ENCODE results near the gene RDH13. TPM values are rescaled to one million over a fixed set of nuclear protein-coding genes. Genes with fewer than 3 reads are reported as not detected.
"Not testable (repeated sequence)": the region's sequence is repeated elsewhere in the genome, so short reads cannot be mapped to it uniquely, and the experiment has no call there.

RDH13 gene
- total RNA-seq, 1 experiment from 2014 or later: 39.5 TPM

- H3K9me3 Mint-ChIP-seq: peaks cover 4% of the 10 kb centered on the region; the same call in 1 of the 2 replicates
- TF ChIP-seq, protein P1, sequence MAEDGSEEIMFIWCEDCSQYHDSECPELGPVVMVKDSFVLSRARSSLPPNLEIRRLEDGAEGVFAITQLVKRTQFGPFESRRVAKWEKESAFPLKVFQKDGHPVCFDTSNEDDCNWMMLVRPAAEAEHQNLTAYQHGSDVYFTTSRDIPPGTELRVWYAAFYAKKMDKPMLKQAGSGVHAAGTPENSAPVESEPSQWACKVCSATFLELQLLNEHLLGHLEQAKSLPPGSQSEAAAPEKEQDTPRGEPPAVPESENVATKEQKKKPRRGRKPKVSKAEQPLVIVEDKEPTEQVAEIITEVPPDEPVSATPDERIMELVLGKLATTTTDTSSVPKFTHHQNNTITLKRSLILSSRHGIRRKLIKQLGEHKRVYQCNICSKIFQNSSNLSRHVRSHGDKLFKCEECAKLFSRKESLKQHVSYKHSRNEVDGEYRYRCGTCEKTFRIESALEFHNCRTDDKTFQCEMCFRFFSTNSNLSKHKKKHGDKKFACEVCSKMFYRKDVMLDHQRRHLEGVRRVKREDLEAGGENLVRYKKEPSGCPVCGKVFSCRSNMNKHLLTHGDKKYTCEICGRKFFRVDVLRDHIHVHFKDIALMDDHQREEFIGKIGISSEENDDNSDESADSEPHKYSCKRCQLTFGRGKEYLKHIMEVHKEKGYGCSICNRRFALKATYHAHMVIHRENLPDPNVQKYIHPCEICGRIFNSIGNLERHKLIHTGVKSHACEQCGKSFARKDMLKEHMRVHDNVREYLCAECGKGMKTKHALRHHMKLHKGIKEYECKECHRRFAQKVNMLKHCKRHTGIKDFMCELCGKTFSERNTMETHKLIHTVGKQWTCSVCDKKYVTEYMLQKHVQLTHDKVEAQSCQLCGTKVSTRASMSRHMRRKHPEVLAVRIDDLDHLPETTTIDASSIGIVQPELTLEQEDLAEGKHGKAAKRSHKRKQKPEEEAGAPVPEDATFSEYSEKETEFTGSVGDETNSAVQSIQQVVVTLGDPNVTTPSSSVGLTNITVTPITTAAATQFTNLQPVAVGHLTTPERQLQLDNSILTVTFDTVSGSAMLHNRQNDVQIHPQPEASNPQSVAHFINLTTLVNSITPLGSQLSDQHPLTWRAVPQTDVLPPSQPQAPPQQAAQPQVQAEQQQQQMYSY (CRISPR knock-in tag; IDR thresholded peaks at IDR 0.05): no peak
- TF ChIP-seq, protein P2, sequence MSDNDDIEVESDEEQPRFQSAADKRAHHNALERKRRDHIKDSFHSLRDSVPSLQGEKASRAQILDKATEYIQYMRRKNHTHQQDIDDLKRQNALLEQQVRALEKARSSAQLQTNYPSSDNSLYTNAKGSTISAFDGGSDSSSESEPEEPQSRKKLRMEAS (CRISPR knock-in tag; IDR thresholded peaks at IDR 0.05): peak; percentile 36; the same call in 1 of the 2 replicates
- peak; percentile 50 for DNase-seq (ENCODE audit: low spot score)
- H3K4me1 Mint-ChIP-seq: peaks cover 34% of the 10 kb centered on the region
- ChIA-PET POLR2A (interaction anchor here (0.9 kb wide), 1 partner anchor 11 kb away, joined by 3 read pairs; no protein-coding TSS in a partner anchor), CTCF (interaction anchor here (0.8 to 4.8 kb wide), 7 partner anchors 11 to 398 kb away, joined by 3 to 25 read pairs (median 4); partner anchors contain the start of genes DNAAF3 and ISOC2)
- peak overlapping the region; percentile 82 for H3K27ac Mint-ChIP-seq
- H3K4me3 Mint-ChIP-seq: peak overlapping the region; percentile 79
- peak; percentile 84 for ATAC-seq
- H3K36me3 Mint-ChIP-seq: no peaks in the 10 kb centered on the region
- peaks cover 96% of the 10 kb centered on the region for H3K27me3 Mint-ChIP-seq (ENCODE audit: low read depth)
These were observed 6.3 kb upstream of the RDH13 start for GRCh38 chr19:55068950-55069864.

- no peak for TF ChIP-seq FOXP1 (CRISPR knock-in tag; IDR thresholded peaks at IDR 0.05; ENCODE audit: borderline replicate concordance)
- no peak for TF ChIP-seq CREB1 (CRISPR knock-in tag; IDR thresholded peaks at IDR 0.05)
- TF ChIP-seq, protein P3, sequence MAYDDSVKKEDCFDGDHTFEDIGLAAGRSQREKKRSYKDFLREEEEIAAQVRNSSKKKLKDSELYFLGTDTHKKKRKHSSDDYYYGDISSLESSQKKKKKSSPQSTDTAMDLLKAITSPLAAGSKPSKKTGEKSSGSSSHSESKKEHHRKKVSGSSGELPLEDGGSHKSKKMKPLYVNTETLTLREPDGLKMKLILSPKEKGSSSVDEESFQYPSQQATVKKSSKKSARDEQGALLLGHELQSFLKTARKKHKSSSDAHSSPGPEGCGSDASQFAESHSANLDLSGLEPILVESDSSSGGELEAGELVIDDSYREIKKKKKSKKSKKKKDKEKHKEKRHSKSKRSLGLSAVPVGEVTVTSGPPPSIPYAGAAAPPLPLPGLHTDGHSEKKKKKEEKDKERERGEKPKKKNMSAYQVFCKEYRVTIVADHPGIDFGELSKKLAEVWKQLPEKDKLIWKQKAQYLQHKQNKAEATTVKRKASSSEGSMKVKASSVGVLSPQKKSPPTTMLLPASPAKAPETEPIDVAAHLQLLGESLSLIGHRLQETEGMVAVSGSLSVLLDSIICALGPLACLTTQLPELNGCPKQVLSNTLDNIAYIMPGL (CRISPR knock-in tag; IDR thresholded peaks at IDR 0.05): no peak
- Mint-ChIP-seq H3K27ac (no peak overlapping the region), H3K4me1 (peaks cover 34% of the 10 kb centered on the region), H3K27me3 (ENCODE audit: low read depth) (peaks cover 93% of the 10 kb centered on the region), H3K9me3 (peaks cover 4% of the 10 kb centered on the region; the same call in 1 of the 2 replicates), H3K36me3 (no peaks in the 10 kb centered on the region), H3K4me3 (peak overlapping the region; percentile 60)
- no peak for ATAC-seq
- ChIA-PET POLR2A (interaction anchor here (1.2 kb wide), 1 partner anchor 18 kb away, joined by 3 read pairs; no protein-coding TSS in a partner anchor), CTCF (interaction anchor here (4.8 kb wide), 1 partner anchor 20 kb away, joined by 25 read pairs; no protein-coding TSS in a partner anchor)
- DNase-seq (ENCODE audit: low spot score): no peak
These were observed 4.9 kb upstream of the RDH13 start for GRCh38 chr19:55067869-55068268.

DNA sequence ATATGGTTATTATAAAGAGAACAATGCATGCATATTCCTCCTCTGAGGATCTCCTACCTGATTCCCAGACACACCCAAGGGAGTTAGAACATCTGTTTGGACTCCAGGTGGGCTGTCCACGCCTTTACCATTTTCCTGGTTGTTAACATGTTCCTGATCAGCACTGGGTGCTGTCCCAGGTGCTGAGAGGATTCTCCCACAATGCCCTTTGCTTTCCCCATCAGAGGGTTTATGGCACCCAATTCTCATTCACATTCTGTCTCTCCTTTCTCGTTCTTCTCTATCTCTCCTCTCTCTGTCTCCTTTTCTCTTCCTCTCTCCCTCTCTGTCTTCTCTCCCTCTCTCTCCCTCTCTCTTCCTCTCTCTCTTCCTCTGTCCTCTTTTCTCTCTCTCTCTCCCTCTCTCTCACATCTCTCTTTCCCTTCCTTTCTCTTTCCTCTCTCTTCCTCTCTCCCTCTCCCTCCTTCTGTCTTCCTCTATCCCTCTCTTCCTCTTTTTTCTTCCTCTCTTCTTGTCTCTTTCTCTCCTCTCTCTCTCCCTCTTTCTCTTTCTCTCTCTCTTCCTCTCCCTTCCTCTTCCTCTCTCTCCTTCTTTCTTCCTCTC, 3.3 kb upstream of the RDH13 start:
- DNase-seq (ENCODE audit: low spot score) (no peak), ATAC-seq (no peak)
- ChIA-PET POLR2A (no interaction called here), CTCF (interaction anchor here (4.8 kb wide), 1 partner anchor 22 kb away, joined by 25 read pairs; no protein-coding TSS in a partner anchor)
- Mint-ChIP-seq H3K4me1 (peaks cover 35% of the 10 kb centered on the region), H3K27ac (no peak overlapping the region), H3K27me3 (ENCODE audit: low read depth) (peaks cover 76% of the 10 kb centered on the region), H3K4me3 (no peak overlapping the region), H3K36me3 (no peaks in the 10 kb centered on the region), H3K9me3 (no peaks in the 10 kb centered on the region)
- no peak for TF ChIP-seq ZNF532 (CRISPR knock-in tag; IDR thresholded peaks at IDR 0.05; ENCODE audit: borderline replicate concordance)
- TF ChIP-seq IRF2 (CRISPR knock-in tag; IDR thresholded peaks at IDR 0.05; ENCODE audit: borderline replicate concordance, low read depth): no peak
- TF ChIP-seq, protein P4, sequence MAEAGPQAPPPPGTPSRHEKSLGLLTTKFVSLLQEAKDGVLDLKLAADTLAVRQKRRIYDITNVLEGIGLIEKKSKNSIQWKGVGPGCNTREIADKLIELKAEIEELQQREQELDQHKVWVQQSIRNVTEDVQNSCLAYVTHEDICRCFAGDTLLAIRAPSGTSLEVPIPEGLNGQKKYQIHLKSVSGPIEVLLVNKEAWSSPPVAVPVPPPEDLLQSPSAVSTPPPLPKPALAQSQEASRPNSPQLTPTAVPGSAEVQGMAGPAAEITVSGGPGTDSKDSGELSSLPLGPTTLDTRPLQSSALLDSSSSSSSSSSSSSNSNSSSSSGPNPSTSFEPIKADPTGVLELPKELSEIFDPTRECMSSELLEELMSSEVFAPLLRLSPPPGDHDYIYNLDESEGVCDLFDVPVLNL (CRISPR knock-in tag; IDR thresholded peaks at IDR 0.05; ENCODE audit: borderline replicate concordance, low read depth): no peak
- no peak for TF ChIP-seq MXD4 (CRISPR knock-in tag; IDR thresholded peaks at IDR 0.05; ENCODE audit: borderline replicate concordance)
- no peak for TF ChIP-seq ZNF423 (CRISPR knock-in tag; IDR thresholded peaks at IDR 0.05)

- H3K36me3 Mint-ChIP-seq, POLR2A ChIA-PET, ATAC-seq: not testable (repeated sequence)
These were observed 2.6 kb upstream of the RDH13 start for GRCh38 chr19:55065516-55065915.

More at GRCh38 chr19:55065516-55065915, 2.6 kb upstream of the RDH13 start:
- CTCF ChIA-PET; DNase-seq (ENCODE audit: low spot score); H3K27ac Mint-ChIP-seq; H3K4me3 Mint-ChIP-seq; H3K9me3 Mint-ChIP-seq: not testable (repeated sequence)
- H3K27me3 Mint-ChIP-seq (ENCODE audit: low read depth): peaks cover 69% of the 10 kb centered on the region
- peaks cover 32% of the 10 kb centered on the region for H3K4me1 Mint-ChIP-seq
